K562 (cell line): Measurements from ENCODE around the gene ANKS1A. TPM values are rescaled to one million over a fixed set of nuclear protein-coding genes. Genes with fewer than 3 reads are reported as not detected.

Source experiments
- ATAC-seq: fragments of 200-7000 bp; cut with Tn5 transposase; 3 replicates; pipeline ENCODE4 v1.9.1; 2020; ENCODE audit warnings: moderate library complexity
- BruUV-seq: library from RNA; stranded (reverse); fragments of 400-500 nt; replicated peaks from 2 replicates; lab custom pipeline; 2021; lab: Mats Ljungman, UMichigan
- CTCF ChIA-PET: fragments of 300-600 bp; formaldehyde crosslinking; extraction: SDS; loops from one replicate; lab custom pipeline; 2021; ENCODE audit warnings: low intra/inter-chr PET ratio; lab: Yijun Ruan, JAX
- POLR2A ChIA-PET: fragments of 300-600, 350-650 bp; sonication (Branson Sonifier 250); formaldehyde crosslinking; extraction: SDS; loops from one replicate; lab custom pipeline; 2021; ENCODE audit warnings: antibody characterized with exemption, inconsistent platforms; lab: Yijun Ruan, JAX
- DNase-seq, 4 experiments: peaks; one replicate each; pipeline versions ENCODE4 v3.0.0 to v3.0.0-alpha.2; 2011 to 2018; ENCODE audit warnings: low spot score in 3 of 4, mixed read lengths in 3 of 4; ENCODE audit errors: extremely low read depth in 1 of 4
- FAIRE-seq: peaks from 2 replicates; lab custom pipeline; 2011; peaks lifted over from hg19 to GRCh38; lab: Jason Lieb, UNC
- H2AFZ ChIP-seq: 2 replicates; pipeline ENCODE4 v1.6.0; 2011; ENCODE audit warnings: low read depth, low read length, control low read depth, inconsistent platforms
- H3K27ac ChIP-seq: fragments of 200-600 bp; 3 replicates; pipeline ENCODE4 v1.8.0; 2011; ENCODE audit warnings: low read depth, mild to moderate bottlenecking, control low read depth, inconsistent platforms, low read length, moderate library complexity, mixed read lengths; ENCODE audit errors: extremely low read depth
- H3K27me3 ChIP-seq, 2 experiments: fragments of 300-600 bp in 1 of 2; 2 replicates in 1 of 2; 3 replicates in 1 of 2; pipeline versions ENCODE4 v1.6.0 to v1.8.0; 2011; ENCODE audit warnings: inconsistent platforms in 2 of 2, low read length in 2 of 2, mild to moderate bottlenecking in 1 of 2, mixed read lengths in 1 of 2, moderate library complexity in 1 of 2; ENCODE audit not compliant: control insufficient read depth in 2 of 2, insufficient read depth in 2 of 2
- H3K36me3 ChIP-seq: fragments of 300-600 bp; 3 replicates; pipeline ENCODE4 v1.8.0; 2011; ENCODE audit warnings: mild to moderate bottlenecking, low read length, inconsistent platforms; ENCODE audit not compliant: control insufficient read depth, insufficient read depth
- H3K4me1 ChIP-seq, 2 experiments: fragments of 200-600 bp in 1 of 2; replicated peaks in 1 of 2; 2 replicates in 1 of 2; 3 replicates in 1 of 2; pipeline versions ENCODE4 v1.5.1 to v1.8.0; 2011; ENCODE audit warnings: inconsistent platforms in 2 of 2, low read length in 2 of 2, mild to moderate bottlenecking in 1 of 2, mixed read lengths in 1 of 2, moderate library complexity in 1 of 2; ENCODE audit not compliant: control insufficient read depth in 2 of 2, insufficient read depth in 2 of 2
- H3K4me2 ChIP-seq: 2 replicates; pipeline ENCODE4 v1.6.1; 2011; ENCODE audit warnings: low read length, control low read depth, inconsistent platforms, mixed read lengths; ENCODE audit not compliant: insufficient read depth
- H3K4me3 ChIP-seq: fragments of 200-600 bp; sonication (generic), shearing (Covaris generic); 2 replicates; pipeline ENCODE4 v1.5.1; 2016; ENCODE audit warnings: control low read depth, inconsistent platforms
- H3K79me2 ChIP-seq: fragments of 200-600 bp; 3 replicates; pipeline ENCODE4 v1.8.0; 2011; ENCODE audit warnings: low read length, inconsistent platforms; ENCODE audit not compliant: control insufficient read depth, insufficient read depth
- H3K9ac ChIP-seq, 2 experiments: 2 replicates each; pipeline versions ENCODE4 v1.6.0 to v1.6.1; 2011; ENCODE audit warnings: low read depth in 2 of 2, low read length in 2 of 2, control low read depth in 1 of 2, inconsistent platforms in 1 of 2, mild to moderate bottlenecking in 1 of 2, mixed read lengths in 1 of 2; ENCODE audit not compliant: insufficient read depth in 1 of 2
- H3K9me1 ChIP-seq: one replicate; pipeline ENCODE4 v1.6.0; 2011; ENCODE audit warnings: inconsistent platforms, mild to moderate bottlenecking, low read length, moderate library complexity; ENCODE audit not compliant: control insufficient read depth, insufficient read depth
- H3K9me3 ChIP-seq: replicated peaks from 2 replicates; pipeline ENCODE4 v1.5.1; 2011; ENCODE audit warnings: low read depth, low read length, inconsistent platforms; ENCODE audit not compliant: control insufficient read depth, insufficient read depth
- H4K20me1 ChIP-seq: replicated peaks from 2 replicates; pipeline ENCODE4 v1.6.1; 2011; ENCODE audit warnings: low read length, inconsistent platforms, mixed read lengths; ENCODE audit not compliant: control insufficient read depth, insufficient read depth
- COPS2 ChIP-seq: fragments of 450-650 bp; conservative IDR thresholded peaks from 2 replicates; pipeline ENCODE4 v1.6.1; 2016; ENCODE audit warnings: mild to moderate bottlenecking, moderate library complexity
- SMAD4 ChIP-seq: fragments of 250-450 bp; sonication (Bioruptor Pico); conservative IDR thresholded peaks from 2 replicates; pipeline ENCODE4 v1.8.0; 2021; ENCODE audit warnings: inconsistent platforms, mild to moderate bottlenecking, moderate library complexity
- ZBTB1 ChIP-seq: sonication (generic); formaldehyde crosslinking; IDR thresholded peaks from 2 replicates; pipeline ENCODE4 v1.8.1; 2023; ENCODE audit warnings: missing genetic modification reagents, low read depth, mild to moderate bottlenecking, borderline replicate concordance
- ZFP1 ChIP-seq: fragments of 450-650 bp; formaldehyde crosslinking; IDR thresholded peaks from 2 replicates; pipeline ENCODE4 v1.4.0; 2020; ENCODE audit warnings: mild to moderate bottlenecking, mixed read lengths
- ZNF140 ChIP-seq: fragments of 250-450 bp; sonication (Bioruptor Pico); IDR thresholded peaks from 2 replicates; pipeline ENCODE4 v1.8.0; 2021; ENCODE audit warnings: moderate library complexity, mild to moderate bottlenecking, inconsistent platforms
- WGBS: fragments of 100-300 bp; shearing (Covaris generic); methylation state at CpG from one replicate; pipeline ENCODE4 v1.1.6; 2016; ENCODE audit warnings: low coverage, mixed read lengths; ENCODE audit not compliant: insufficient coverage; ENCODE audit errors: missing lambda C conversion rate; 5-methylcytosine and 5-hydroxymethylcytosine counted together
- in situ Hi-C: fragments of 300-500 bp; cut with MboI; formaldehyde crosslinking; loops from 4 replicates; pipeline ENCODE4 v1.15.0; 2018; ENCODE audit warnings: inconsistent platforms, mixed read lengths
- intact Hi-C: fragments of 100-400 bp; cut with micrococcal nuclease; formaldehyde crosslinking; loops from 2 replicates; pipeline ENCODE4 v1.14.2; 2022
- polyA plus RNA-seq, 8 experiments: library from polyadenylated mRNA; depleted of rRNA in 4 of 8; stranded (reverse) in 5 of 8; unstranded in 3 of 8; fragments of >200 nt; fragmentation: Nextera tagmentation in 2 of 8; fragmentation: Illumina TruSeq in 1 of 8; extraction: Ambion mirVana in 2 of 8; extraction: Trizol in 1 of 8; gene quantifications; 2 replicates each; pipeline versions ENCODE4 v1.2.1 to v1.2.3, GENCODE V29; 2011 to 2014; ENCODE audit warnings: inconsistent platforms in 1 of 8, missing spikeins in 1 of 8
- total RNA-seq, 7 experiments: library from RNA; depleted of rRNA in 6 of 7; stranded (reverse); fragments of >200 nt in 6 of 7; fragmentation: Illumina TruSeq in 2 of 7; extraction: Trizol in 2 of 7; gene quantifications; 2 replicates each; pipeline versions ENCODE4 v1.2.1 to v1.2.3, GENCODE V29; 2011 to 2021; ENCODE audit warnings: low replicate concordance in 1 of 7
- TF ChIP-seq, protein P1 (sequence below): fragments of 450-650 bp; IDR thresholded peaks from one replicate; pipeline ENCODE4 v1.6.1; 2018; ENCODE audit warnings: mild to moderate bottlenecking, moderate library complexity; ENCODE audit not compliant: partially characterized antibody

Gene ANKS1A
- total and polyA plus RNA-seq, 9 of the 15 experiments (the other 6 are each of a cell fraction or from before 2014, with no cell fraction given), result 1.1 to 13.8 (median 5.3) TPM

DNA sequence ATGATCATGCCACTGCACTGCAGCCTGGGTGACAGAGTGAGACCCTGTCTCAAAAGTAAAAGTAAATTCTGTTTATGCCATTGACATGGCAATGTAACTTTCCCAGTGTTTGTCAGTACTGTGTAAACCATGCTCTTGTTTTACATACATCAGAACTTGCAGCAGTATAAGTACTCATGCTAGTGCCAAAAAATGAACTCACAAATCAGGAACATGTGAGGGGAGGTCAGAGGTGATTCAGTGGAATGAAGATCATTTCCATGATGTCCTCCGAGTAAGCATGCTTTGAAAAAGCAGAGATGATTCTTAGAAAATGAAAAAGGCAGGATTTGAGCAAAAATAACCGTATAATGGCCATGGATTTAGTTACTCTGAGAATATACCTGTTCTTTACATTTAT lies 81.9 kb downstream of the ANKS1A start:
- Histone ChIP-seq H3K36me3 (peaks cover 12% of the 10 kb centered on the region; the same call in 2 of the 3 replicates), H4K20me1 (0 out of 2 replicates have a peak, but pooled peaks cover 5% of the 10 kb centered on the region), H3K4me1 (peaks cover 7 to 8% of the 10 kb centered on the region in 2 experiments; a peak in 4 of 5 replicates), H3K9me3 (no peaks in the 10 kb centered on the region), H3K79me2 (no peaks in the 10 kb centered on the region)
- DNase-seq (no peak), ATAC-seq (no peak)
- WGBS, result 67% methylated on average over 2 of the region's 2 CpGs
- TF ChIP-seq ZBTB1 (CRISPR knock-in tag) (no peak), ZFP1 (no peak), ZNF140 (CRISPR knock-in tag) (no peak), SMAD4 (CRISPR knock-in tag) (no peak), COPS2 (no peak)
- TF ChIP-seq, protein P1, sequence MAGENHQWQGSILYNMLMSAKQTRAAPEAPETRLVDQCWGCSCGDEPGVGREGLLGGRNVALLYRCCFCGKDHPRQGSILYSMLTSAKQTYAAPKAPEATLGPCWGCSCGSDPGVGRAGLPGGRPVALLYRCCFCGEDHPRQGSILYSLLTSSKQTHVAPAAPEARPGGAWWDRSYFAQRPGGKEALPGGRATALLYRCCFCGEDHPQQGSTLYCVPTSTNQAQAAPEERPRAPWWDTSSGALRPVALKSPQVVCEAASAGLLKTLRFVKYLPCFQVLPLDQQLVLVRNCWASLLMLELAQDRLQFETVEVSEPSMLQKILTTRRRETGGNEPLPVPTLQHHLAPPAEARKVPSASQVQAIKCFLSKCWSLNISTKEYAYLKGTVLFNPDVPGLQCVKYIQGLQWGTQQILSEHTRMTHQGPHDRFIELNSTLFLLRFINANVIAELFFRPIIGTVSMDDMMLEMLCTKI, result no peak
- TF ChIP-seq, all 486 proteins: peak for 0
- Histone ChIP-seq H3K9ac (no peak overlapping the region), H2AFZ (no peak overlapping the region), H3K4me3 (no peak overlapping the region), H3K27me3 (no peaks in the 10 kb centered on the region), H3K4me2 (no peak overlapping the region), H3K27ac (no peak overlapping the region), H3K9me1 (no peaks in the 10 kb centered on the region)
- in situ Hi-C loops (no loop called here), intact Hi-C loops (no loop called here)
- ChIA-PET POLR2A (interaction anchor here (0.7 to 2.4 kb wide), 2 partner anchors 10 to 293 kb away, joined by 3 to 15 read pairs; no protein-coding TSS in a partner anchor), CTCF (no interaction called here)
- FAIRE-seq, result no peak
- BruUV-seq, result no TSS peak
